ENCODE data around the gene RIMKLB.
A peak's percentile ranks its signal among the peaks of the same experiment; 100 is the strongest.

RIMKLB gene

DNA sequence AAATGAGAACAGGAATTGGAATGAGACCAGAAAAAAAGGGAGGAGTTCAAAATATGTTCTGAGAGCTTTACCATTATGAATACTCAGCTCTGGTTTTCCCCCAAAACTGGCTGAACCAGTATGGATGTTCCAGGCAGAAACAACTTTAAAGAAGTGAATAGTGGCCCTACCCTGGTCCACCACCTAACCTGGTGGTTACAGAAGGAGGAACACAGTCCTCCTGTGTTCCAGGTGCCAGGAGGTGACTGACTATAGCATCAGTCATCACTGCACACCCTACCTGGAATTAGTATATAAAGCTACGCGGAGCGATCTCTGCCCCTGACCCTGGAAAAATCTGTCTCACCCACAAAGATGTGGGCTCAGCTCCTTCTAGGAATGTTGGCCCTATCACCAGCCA lies 124.5 kb downstream of the RIMKLB start, which contains the start of gene A2ML1:
A2ML1 (plus strand) TSS at position 324 of the 400 bp plus-strand sequence; CDS start at position 355, 31 bp downstream.
- TF ChIP-seq, protein P1, sequence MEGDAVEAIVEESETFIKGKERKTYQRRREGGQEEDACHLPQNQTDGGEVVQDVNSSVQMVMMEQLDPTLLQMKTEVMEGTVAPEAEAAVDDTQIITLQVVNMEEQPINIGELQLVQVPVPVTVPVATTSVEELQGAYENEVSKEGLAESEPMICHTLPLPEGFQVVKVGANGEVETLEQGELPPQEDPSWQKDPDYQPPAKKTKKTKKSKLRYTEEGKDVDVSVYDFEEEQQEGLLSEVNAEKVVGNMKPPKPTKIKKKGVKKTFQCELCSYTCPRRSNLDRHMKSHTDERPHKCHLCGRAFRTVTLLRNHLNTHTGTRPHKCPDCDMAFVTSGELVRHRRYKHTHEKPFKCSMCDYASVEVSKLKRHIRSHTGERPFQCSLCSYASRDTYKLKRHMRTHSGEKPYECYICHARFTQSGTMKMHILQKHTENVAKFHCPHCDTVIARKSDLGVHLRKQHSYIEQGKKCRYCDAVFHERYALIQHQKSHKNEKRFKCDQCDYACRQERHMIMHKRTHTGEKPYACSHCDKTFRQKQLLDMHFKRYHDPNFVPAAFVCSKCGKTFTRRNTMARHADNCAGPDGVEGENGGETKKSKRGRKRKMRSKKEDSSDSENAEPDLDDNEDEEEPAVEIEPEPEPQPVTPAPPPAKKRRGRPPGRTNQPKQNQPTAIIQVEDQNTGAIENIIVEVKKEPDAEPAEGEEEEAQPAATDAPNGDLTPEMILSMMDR (IDR thresholded peaks at IDR 0.05; ENCODE audit: insufficient read depth, low read depth, low read length, missing control alignments): no peak
- H3K4me3 ChIP-seq (ENCODE audit: low read depth, low read length): no peak within 1 kb of the TSS

DNA sequence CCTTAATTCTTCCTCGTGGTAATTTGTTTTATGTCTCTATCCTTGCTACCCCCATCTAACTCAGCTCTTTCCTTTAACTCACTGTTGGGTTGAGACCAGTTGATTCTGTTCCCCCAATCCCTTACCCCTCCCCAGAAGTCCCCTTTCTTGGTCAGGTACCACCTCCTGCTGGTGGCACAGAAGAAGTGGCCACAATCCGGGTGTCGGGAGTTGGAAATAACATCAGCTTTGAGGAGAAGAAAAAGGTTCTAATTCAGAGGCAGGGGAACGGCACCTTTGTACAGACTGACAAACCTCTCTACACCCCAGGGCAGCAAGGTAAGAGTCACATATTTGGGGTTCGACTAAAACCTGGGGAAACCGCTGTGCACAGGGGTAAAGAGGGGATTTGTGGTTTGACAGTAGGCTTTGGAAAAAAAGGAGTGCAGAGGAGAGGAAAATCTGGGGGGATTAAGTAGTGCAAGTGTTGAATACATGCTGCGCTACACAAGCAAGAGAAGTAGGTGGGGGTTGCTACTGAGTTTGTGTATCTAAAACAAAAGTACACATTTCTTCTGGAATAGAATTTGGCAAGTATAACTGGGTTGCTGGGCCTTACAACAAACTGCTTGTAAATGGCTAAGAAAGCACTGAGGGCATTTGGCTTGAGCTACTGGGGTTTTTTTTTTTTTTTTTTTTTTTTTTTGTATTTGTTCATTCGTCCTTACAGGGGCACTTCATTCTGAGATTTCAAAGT lies 125.9 kb downstream of the RIMKLB start:
- no peak overlapping the region for H3K4me3 ChIP-seq (ENCODE audit: low read depth, low read length)
- TF ChIP-seq, protein P1 (IDR thresholded peaks at IDR 0.05; ENCODE audit: insufficient read depth, low read depth, low read length, missing control alignments): peak; percentile 20
- DNase-seq (ENCODE audit: low read depth): peak; percentile 9

More for the DNA sequence above, 124.5 kb downstream of the RIMKLB start, which contains the start of gene A2ML1:
- no peak for DNase-seq (ENCODE audit: low read depth)

DNA sequence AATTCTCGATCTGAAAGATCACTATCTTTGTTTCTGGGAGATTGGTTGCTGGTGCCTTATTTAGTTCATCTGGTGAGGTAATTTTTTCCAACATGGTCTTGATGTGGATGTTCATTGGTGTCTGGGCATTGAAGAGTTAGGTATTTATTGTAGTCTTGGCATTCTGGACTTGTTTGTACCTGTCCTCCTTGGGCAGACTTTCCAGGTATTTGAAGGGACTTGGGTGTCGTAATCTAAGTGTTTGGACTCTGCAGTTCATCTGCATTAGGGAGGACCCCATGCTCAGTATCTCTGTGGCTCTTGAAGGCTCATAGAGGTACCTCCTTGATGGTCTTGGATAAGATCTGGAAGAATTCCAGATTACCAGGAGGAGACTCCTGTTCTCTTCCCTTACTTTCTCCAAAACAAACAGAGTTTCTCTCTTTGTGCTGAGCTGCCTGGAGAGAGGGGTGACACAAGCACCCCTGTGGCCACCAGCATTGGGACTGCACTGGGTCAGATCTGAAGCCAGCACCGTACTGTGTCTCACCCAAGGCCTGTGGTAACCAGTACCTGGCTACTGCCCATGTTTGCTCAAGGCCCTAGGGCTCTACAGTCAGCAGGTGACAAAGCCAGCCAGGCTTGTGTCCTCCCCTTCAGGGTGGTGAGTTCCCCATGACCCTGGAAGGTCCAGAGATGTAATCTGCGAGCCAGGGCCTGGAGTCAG lies 129.9 kb downstream of the RIMKLB start:
- TF ChIP-seq, protein P1 (IDR thresholded peaks at IDR 0.05; ENCODE audit: insufficient read depth, low read depth, low read length, missing control alignments): no peak
- H3K4me3 ChIP-seq (ENCODE audit: low read depth, low read length): no peak overlapping the region
- DNase-seq (ENCODE audit: low read depth): no peak

DNA sequence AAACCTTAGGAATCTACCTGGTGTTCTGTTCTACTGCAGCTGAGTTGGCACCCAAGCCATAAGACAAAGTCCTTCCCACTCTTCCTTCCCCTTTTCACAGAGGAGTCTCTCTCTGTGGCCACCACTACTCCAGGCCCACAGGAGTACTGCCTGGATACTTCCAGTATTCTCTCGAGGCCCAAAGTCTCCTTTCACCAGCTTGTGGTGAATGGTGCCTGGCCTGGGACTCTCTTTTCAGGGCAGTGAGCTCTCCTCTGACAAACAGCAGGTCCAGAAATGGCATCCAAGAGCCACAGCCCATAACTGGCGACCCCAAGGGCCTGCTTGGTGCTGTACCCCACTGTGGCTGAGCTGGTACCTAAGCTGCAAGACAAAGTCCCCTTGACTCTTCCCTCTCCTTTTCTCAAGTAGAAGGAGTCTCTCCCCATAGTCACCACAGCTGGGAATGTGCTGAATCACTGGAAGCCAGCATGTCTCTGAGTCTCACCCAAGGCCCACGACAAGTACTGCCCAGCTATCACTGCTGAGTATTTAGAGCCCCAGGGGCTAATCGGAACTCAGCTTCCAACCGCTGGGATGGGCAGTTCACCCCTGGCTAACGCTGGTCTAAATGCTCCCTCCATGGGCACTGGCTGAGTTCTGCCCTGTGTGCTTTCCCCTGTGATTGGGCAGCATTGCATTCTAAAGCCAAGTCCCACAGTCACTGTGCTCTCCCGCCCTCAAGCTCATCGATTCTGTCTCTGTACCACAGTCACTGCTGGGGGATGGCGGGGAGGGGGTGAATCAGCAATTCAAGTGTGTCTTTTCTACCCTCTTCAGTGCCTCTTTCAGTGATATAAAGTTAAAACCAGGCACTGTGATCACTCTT lies 130.7 kb downstream of the RIMKLB start:
- TF ChIP-seq, protein P1 (IDR thresholded peaks at IDR 0.05; ENCODE audit: insufficient read depth, low read depth, low read length, missing control alignments): no peak
- no peak for DNase-seq (ENCODE audit: low read depth)
- no peak overlapping the region for H3K4me3 ChIP-seq (ENCODE audit: low read depth, low read length)

DNA sequence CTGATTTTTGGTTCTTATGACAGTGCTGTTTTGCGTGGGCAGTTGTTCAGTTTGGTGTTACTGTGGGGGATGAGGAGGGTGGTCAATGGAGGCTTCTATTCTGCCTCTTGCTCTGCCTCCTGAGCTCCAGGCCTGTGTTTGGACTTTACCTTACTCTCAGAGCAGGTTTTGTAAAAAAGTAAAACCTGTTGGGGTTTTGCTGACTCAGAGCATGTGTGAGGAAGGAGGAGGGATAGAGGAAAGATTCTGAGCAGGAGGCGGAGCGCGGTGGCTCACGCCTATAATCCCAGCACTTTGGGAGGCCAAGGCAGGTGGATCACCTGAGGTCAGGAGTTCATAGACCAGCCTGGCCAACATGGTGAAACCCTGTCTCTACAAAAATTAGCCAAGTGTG lies 131.3 kb downstream of the RIMKLB start:
- TF ChIP-seq, protein P1 (IDR thresholded peaks at IDR 0.05; ENCODE audit: insufficient read depth, low read depth, low read length, missing control alignments): no peak
- H3K4me3 ChIP-seq (ENCODE audit: low read depth, low read length): no peak overlapping the region
- DNase-seq (ENCODE audit: low read depth): no peak

DNA sequence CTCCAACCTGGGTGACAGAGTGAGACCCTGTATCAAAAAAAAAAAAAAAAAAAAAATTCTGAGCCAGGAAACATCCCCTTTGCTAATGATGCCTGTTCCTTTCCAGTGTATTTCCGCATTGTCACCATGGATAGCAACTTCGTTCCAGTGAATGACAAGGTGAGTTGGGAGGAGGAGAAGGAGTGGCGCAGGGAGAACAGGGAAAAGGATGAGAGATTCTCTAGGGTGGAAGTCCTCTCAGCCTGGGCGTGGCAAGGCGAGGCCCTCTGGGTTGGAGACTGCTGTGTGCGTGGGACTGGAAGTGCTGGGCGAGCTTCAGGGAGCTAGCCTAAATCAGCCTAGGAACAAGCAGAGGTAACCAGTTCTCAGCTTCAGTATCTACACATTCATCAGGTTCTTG lies 131.8 kb downstream of the RIMKLB start:
- no peak for DNase-seq (ENCODE audit: low read depth)
- TF ChIP-seq, protein P1 (IDR thresholded peaks at IDR 0.05; ENCODE audit: insufficient read depth, low read depth, low read length, missing control alignments): no peak
- no peak overlapping the region for H3K4me3 ChIP-seq (ENCODE audit: low read depth, low read length)
